OCI-LY1 (cell line): ENCODE data around the gene ATG14.
"Not testable (repeated sequence)": the region's sequence is repeated elsewhere in the genome, so short reads cannot be mapped to it uniquely, and the experiment has no call there.

Experiments
- H2AFZ ChIP-seq: fragments of 200-600 bp; sonication (generic), shearing (Covaris generic); 2 replicates; pipeline ENCODE4 v1.6.0; 2014; ENCODE audit warnings: antibody characterized with exemption, mild to moderate bottlenecking, low read length
- H3F3A ChIP-seq: fragments of 200-600 bp; sonication (generic), shearing (Covaris generic); 2 replicates; pipeline ENCODE4 v1.6.0; 2014; ENCODE audit warnings: mild to moderate bottlenecking, antibody characterized with exemption, low read length, moderate library complexity; ENCODE audit not compliant: insufficient read depth
- H3K27ac ChIP-seq: fragments of 200-600 bp; sonication (generic); 2 replicates; pipeline ENCODE4 v1.5.1; 2014; ENCODE audit warnings: low read length, mixed run types, mild to moderate bottlenecking, low read depth; ENCODE audit not compliant: poor library complexity, severe bottlenecking
- H3K27me3 ChIP-seq: fragments of 200-600 bp; sonication (generic); 2 replicates; pipeline ENCODE4 v1.6.0; 2014; ENCODE audit warnings: antibody characterized with exemption, mild to moderate bottlenecking, low read length, moderate library complexity; ENCODE audit not compliant: insufficient read depth
- H3K36me3 ChIP-seq: fragments of 200-600 bp; sonication (generic); 2 replicates; pipeline ENCODE4 v1.6.1; 2014; ENCODE audit warnings: mild to moderate bottlenecking, antibody characterized with exemption, low read length, moderate library complexity, mixed read lengths; ENCODE audit not compliant: insufficient read depth
- H3K4me1 ChIP-seq: fragments of 200-600 bp; sonication (generic); 2 replicates; pipeline ENCODE4 v1.5.1; 2014; ENCODE audit warnings: mild to moderate bottlenecking, low read length, moderate library complexity; ENCODE audit not compliant: insufficient read depth, severe bottlenecking
- H3K4me2 ChIP-seq: fragments of 200-600 bp; sonication (generic), shearing (Covaris generic); 2 replicates; pipeline ENCODE4 v1.6.1; 2014; ENCODE audit warnings: low read length
- H3K4me3 ChIP-seq: fragments of 200-600 bp; sonication (generic); 2 replicates; pipeline ENCODE4 v1.5.1; 2014; ENCODE audit warnings: low read length, low read depth, mild to moderate bottlenecking, mixed read lengths; ENCODE audit not compliant: poor library complexity, severe bottlenecking
- H3K79me2 ChIP-seq: fragments of 200-600 bp; shearing (Covaris generic); 2 replicates; pipeline ENCODE4 v1.6.1; 2016; ENCODE audit warnings: mixed run types, low read length, mixed read lengths; ENCODE audit not compliant: insufficient read depth
- H3K9ac ChIP-seq: fragments of 200-600 bp; sonication (generic), shearing (Covaris generic); 2 replicates; pipeline ENCODE4 v1.6.1; 2014; ENCODE audit warnings: mild to moderate bottlenecking, low read length, mixed read lengths
- H3K9me2 ChIP-seq: fragments of 200-600 bp; sonication (generic), shearing (Covaris generic); 2 replicates; pipeline ENCODE4 v1.6.1; 2014; ENCODE audit warnings: low read depth, mild to moderate bottlenecking, low read length, mixed read lengths
- H3K9me3 ChIP-seq: fragments of 200-600 bp; shearing (Covaris generic); 2 replicates; pipeline ENCODE4 v1.6.1; 2014; ENCODE audit warnings: low read length, mixed read lengths
- H4K20me1 ChIP-seq: fragments of 200-600 bp; sonication (generic), shearing (Covaris generic); 2 replicates; pipeline ENCODE4 v1.6.0; 2016; ENCODE audit warnings: mild to moderate bottlenecking, low read length; ENCODE audit not compliant: insufficient read depth
- EZH2 ChIP-seq: fragments of 200-600 bp; sonication (generic), shearing (Covaris generic); IDR thresholded peaks from 2 replicates; pipeline ENCODE4 v1.8.0; 2017; ENCODE audit warnings: borderline replicate concordance, mixed run types, mild to moderate bottlenecking, antibody characterized with exemption, low read length, moderate library complexity, mixed read lengths
- TF ChIP-seq, protein P1 (sequence below): fragments of 200-600 bp; sonication (generic), shearing (Covaris generic); IDR thresholded peaks from 2 replicates; pipeline ENCODE4 v1.5.1; 2017; ENCODE audit warnings: mild to moderate bottlenecking, antibody characterized with exemption, low read length, moderate library complexity, mixed read lengths

ATG14 gene

DNA sequence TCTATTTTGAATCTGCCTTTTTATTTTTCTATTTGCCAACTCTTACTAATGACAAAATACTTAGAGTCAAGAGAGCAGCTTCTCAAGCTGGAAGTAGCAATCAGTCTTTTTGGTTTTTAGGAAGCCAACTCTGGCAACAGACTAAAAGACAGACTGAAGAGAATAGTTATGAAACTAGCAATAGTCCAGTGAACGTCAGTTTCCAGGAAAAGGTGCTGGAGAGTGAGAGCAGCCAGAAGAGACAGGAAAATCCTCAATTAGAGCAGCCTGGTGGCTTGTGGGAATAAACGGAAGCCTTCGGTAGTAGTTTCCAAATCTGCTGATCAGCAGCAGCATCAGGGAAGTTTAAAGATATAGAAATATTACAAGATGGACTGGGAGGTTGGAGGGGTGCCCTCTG is 27.1 kb downstream of the ATG14 start:
- no peaks in the 10 kb centered on the region for H3F3A ChIP-seq
- H2AFZ ChIP-seq = no peak overlapping the region
- H3K27me3 ChIP-seq = no peaks in the 10 kb centered on the region
- TF ChIP-seq, protein P1, sequence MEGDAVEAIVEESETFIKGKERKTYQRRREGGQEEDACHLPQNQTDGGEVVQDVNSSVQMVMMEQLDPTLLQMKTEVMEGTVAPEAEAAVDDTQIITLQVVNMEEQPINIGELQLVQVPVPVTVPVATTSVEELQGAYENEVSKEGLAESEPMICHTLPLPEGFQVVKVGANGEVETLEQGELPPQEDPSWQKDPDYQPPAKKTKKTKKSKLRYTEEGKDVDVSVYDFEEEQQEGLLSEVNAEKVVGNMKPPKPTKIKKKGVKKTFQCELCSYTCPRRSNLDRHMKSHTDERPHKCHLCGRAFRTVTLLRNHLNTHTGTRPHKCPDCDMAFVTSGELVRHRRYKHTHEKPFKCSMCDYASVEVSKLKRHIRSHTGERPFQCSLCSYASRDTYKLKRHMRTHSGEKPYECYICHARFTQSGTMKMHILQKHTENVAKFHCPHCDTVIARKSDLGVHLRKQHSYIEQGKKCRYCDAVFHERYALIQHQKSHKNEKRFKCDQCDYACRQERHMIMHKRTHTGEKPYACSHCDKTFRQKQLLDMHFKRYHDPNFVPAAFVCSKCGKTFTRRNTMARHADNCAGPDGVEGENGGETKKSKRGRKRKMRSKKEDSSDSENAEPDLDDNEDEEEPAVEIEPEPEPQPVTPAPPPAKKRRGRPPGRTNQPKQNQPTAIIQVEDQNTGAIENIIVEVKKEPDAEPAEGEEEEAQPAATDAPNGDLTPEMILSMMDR = no peak
- TF ChIP-seq EZH2 = no peak
- no peaks in the 10 kb centered on the region for H4K20me1 ChIP-seq
- peaks cover 24% of the 10 kb centered on the region; the same call in 1 of the 2 replicates for H3K36me3 ChIP-seq
- no peaks in the 10 kb centered on the region for H3K4me1 ChIP-seq
- no peak overlapping the region for H3K27ac ChIP-seq
- no peaks in the 10 kb centered on the region for H3K79me2 ChIP-seq
- H3K4me3 ChIP-seq = no peak overlapping the region
- H3K9me2 ChIP-seq = no peaks in the 10 kb centered on the region
- no peak overlapping the region for H3K9ac ChIP-seq
- no peak overlapping the region for H3K4me2 ChIP-seq
- H3K9me3 ChIP-seq = no peaks in the 10 kb centered on the region

DNA sequence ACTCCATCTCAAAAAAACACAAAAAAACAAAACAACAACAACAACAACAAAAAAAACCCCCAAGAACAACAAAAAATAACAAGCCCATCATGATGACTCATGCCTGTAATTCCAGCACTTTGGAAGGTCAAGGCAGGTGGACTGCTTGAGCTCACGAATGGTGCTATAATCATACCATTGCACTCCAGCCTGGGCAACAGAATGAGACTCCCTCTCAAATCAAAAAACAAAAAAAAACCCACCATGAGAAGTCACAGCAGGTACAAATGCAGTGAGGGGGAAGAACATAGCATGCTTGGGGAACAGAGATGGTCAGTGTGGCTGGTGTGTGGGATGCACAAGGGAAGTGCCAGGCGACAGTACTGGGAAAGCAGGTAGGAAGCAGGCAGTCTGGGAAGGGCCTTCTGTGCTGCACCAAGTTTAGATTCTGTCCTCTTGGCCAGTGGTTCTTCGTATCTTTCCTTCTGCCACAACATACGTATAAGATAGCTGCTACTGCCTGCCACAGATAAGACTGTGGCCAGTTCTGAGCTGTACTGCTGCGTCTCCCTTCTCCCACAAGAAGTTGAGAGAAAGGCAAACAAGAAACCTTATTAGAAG is 28.0 kb downstream of the ATG14 start:
- no peak overlapping the region for H3K9ac ChIP-seq
- H3K9me2 ChIP-seq = no peaks in the 10 kb centered on the region
- no peaks in the 10 kb centered on the region for H3K9me3 ChIP-seq
- no peaks in the 10 kb centered on the region for H4K20me1 ChIP-seq
- H3K4me2 ChIP-seq = no peak overlapping the region
- H3K27ac ChIP-seq = no peak overlapping the region
- no peaks in the 10 kb centered on the region for H3K27me3 ChIP-seq
- H3K4me1 ChIP-seq = no peaks in the 10 kb centered on the region
- H3K36me3 ChIP-seq = peaks cover 22% of the 10 kb centered on the region; the same call in 1 of the 2 replicates
- no peak for TF ChIP-seq EZH2
- TF ChIP-seq, protein P1 = no peak
- H3F3A ChIP-seq = no peaks in the 10 kb centered on the region
- H3K79me2 ChIP-seq = no peaks in the 10 kb centered on the region
- no peak overlapping the region for H2AFZ ChIP-seq
- H3K4me3 ChIP-seq = no peak overlapping the region

DNA sequence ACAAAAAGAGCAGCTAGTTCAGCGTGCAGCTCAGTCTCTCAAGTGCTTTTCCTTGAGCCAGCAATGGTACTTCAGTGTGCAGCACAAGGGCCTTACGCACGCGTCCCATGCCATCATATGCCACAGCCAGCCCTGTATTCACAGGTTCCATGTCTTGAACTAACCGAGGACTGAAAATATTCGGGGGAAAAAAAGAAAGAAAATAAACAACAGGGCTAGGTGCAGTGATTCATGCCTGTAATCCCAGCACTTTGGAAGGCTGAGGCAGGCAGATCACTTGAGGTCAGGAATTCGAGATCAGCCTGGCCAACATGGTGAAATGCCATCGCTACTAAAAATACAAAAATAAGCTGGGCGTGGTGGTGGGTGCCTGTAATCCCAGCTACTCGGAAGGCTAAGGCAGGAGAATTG is 28.6 kb downstream of the ATG14 start:
- not testable (repeated sequence) for H3F3A ChIP-seq, H4K20me1 ChIP-seq, H3K27ac ChIP-seq, H3K27me3 ChIP-seq, H3K9ac ChIP-seq, H3K4me2 ChIP-seq, H2AFZ ChIP-seq, H3K79me2 ChIP-seq, H3K9me2 ChIP-seq, H3K4me1 ChIP-seq, H3K4me3 ChIP-seq, H3K9me3 ChIP-seq
- peaks cover 22% of the 10 kb centered on the region; the same call in 1 of the 2 replicates for H3K36me3 ChIP-seq

DNA sequence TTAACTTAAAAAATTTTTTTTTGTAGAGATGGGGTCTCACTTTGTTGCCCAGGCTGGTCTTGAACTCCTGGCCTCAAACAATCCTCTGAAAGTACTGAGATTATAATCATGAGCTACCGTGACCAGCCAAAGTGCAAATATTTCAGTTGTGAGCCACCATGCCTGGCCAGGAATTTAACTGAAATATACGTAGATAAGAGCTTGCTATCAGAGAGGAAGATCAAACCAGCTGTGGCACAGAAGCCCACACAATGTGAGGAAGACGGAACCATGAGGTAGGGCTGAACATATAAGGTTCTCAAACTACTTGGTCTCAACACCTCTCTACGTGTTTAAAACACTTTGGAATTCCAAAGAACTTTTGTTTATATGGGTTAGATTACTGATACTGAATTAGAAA is 29.1 kb downstream of the ATG14 start:
- H2AFZ ChIP-seq = no peak overlapping the region
- no peak for TF ChIP-seq EZH2
- TF ChIP-seq, protein P1 = no peak

More for the DNA sequence above, 29.1 kb downstream of the ATG14 start:
- no peak overlapping the region for H3K9ac ChIP-seq
- peaks cover 24% of the 10 kb centered on the region; the same call in 1 of the 2 replicates for H3K36me3 ChIP-seq
- H3K4me1 ChIP-seq = no peaks in the 10 kb centered on the region
- no peaks in the 10 kb centered on the region for H3K27me3 ChIP-seq
- H3K9me3 ChIP-seq = no peaks in the 10 kb centered on the region
- H4K20me1 ChIP-seq = no peaks in the 10 kb centered on the region
- H3K27ac ChIP-seq = no peak overlapping the region
- no peaks in the 10 kb centered on the region for H3K79me2 ChIP-seq
- H3K9me2 ChIP-seq = no peaks in the 10 kb centered on the region
- H3K4me3 ChIP-seq = no peak overlapping the region
- no peak overlapping the region for H3K4me2 ChIP-seq
- H3F3A ChIP-seq = no peaks in the 10 kb centered on the region
